ENCODE results near the gene P2RY12. TPM values are rescaled to one million over a fixed set of nuclear protein-coding genes. Genes with fewer than 3 reads are reported as not detected.
A peak's percentile ranks its signal among the peaks of the same experiment; 100 is the strongest.

The P2RY12 gene
- total RNA-seq, 1 experiment from 2014 or later, result not detected

DNA sequence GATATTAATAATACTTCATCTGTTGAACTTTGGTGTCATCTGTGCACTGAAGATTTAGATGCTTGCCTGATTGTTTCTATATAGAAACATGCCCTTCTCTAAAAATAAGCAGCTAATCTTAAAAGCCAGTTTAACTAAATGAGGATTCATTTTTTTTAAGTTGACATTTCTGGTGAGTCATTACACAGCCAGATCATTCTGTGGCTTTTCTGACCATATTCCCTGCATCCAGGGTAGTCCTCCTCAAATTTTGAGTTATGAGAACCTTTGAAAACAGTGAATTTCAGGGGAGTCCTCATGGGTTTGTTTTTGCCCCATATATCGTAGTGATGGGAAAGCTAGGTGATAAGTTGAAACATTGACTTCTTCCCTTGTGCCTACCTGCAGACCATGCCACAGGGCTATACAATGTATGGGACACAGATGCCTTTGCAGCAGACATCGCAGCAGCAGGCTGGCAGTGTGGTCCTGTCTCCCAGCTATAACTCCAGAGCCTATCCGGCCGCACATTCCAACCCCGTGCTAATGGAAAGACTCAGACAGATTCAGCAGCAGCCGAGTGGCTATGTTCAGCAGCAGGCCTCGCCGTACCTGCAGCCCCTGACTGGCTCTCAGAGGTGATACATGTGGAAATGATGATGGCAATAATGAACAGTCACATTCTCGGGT, 26.5 kb upstream of the P2RY12 start:
- ChIA-PET POLR2A (interaction anchor here (0.7 kb wide), 1 partner anchor 339 kb away, joined by 3 read pairs; no protein-coding TSS in a partner anchor), CTCF (no interaction called here)
- TF ChIP-seq, protein P1, sequence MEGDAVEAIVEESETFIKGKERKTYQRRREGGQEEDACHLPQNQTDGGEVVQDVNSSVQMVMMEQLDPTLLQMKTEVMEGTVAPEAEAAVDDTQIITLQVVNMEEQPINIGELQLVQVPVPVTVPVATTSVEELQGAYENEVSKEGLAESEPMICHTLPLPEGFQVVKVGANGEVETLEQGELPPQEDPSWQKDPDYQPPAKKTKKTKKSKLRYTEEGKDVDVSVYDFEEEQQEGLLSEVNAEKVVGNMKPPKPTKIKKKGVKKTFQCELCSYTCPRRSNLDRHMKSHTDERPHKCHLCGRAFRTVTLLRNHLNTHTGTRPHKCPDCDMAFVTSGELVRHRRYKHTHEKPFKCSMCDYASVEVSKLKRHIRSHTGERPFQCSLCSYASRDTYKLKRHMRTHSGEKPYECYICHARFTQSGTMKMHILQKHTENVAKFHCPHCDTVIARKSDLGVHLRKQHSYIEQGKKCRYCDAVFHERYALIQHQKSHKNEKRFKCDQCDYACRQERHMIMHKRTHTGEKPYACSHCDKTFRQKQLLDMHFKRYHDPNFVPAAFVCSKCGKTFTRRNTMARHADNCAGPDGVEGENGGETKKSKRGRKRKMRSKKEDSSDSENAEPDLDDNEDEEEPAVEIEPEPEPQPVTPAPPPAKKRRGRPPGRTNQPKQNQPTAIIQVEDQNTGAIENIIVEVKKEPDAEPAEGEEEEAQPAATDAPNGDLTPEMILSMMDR (IDR thresholded peaks at IDR 0.05; ENCODE audit: unreplicated experiment), result no peak
- no TSS peak for BruUV-seq (replicated peaks)
- no peak overlapping the region for H3K4me3 Mint-ChIP-seq (ENCODE audit: unreplicated experiment)
- H3K27ac Mint-ChIP-seq (ENCODE audit: low read depth, unreplicated experiment), result no peak overlapping the region
- no peaks in the 10 kb centered on the region for H3K4me1 Mint-ChIP-seq (ENCODE audit: insufficient read depth, unreplicated experiment)
- intact Hi-C loops (cut with micrococcal nuclease), result no loop called here
- DNase-seq (ENCODE audit: unreplicated experiment), result no peak
- H3K36me3 Mint-ChIP-seq (ENCODE audit: insufficient read depth, unreplicated experiment), result no peaks in the 10 kb centered on the region
- H3K9me3 Mint-ChIP-seq (ENCODE audit: unreplicated experiment), result no peaks in the 10 kb centered on the region
- no peaks in the 10 kb centered on the region for H3K27me3 Mint-ChIP-seq (ENCODE audit: insufficient read depth, unreplicated experiment)

DNA sequence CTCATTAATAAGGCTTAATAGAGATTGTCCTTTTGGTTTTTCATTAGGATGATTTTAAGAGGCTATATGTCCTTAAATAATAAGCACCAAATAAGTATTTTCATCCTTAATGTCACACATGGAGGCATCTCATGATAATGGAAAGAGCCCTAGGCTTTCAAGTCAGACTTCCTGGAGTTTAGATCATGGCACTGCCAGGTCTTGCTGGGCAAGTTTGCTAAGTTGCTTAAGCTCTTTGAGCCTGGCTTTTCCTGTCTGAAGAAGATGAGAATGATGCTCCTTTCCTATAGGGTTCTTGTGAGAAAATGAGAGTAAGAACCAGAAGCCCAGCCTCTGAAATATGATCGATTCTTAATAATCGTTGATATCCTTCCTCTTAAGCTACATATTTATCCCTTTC, 23.4 kb upstream of the P2RY12 start:
- Mint-ChIP-seq H3K27me3 (ENCODE audit: insufficient read depth, unreplicated experiment) (no peaks in the 10 kb centered on the region), H3K36me3 (ENCODE audit: insufficient read depth, unreplicated experiment) (no peaks in the 10 kb centered on the region), H3K27ac (ENCODE audit: low read depth, unreplicated experiment) (no peak overlapping the region), H3K9me3 (ENCODE audit: unreplicated experiment) (no peaks in the 10 kb centered on the region), H3K4me3 (ENCODE audit: unreplicated experiment) (no peak overlapping the region), H3K4me1 (ENCODE audit: insufficient read depth, unreplicated experiment) (peaks cover 5% of the 10 kb centered on the region)
- CTCF ChIA-PET, result interaction anchor here (0.8 kb wide), 1 partner anchor 10 kb away, joined by 3 read pairs; no protein-coding TSS in a partner anchor
- no TSS peak for BruUV-seq (replicated peaks)
- intact Hi-C loops (cut with micrococcal nuclease), result no loop called here
- POLR2A ChIA-PET, result no interaction called here
- TF ChIP-seq, protein P1 (IDR thresholded peaks at IDR 0.05; ENCODE audit: unreplicated experiment), result no peak
- no peak for DNase-seq (ENCODE audit: unreplicated experiment)

GRCh38 chr3:151404316-151404715, 19.8 kb upstream of the P2RY12 start:
- no TSS peak for BruUV-seq (replicated peaks)
- CTCF ChIA-PET, result no interaction called here
- no peak for DNase-seq (ENCODE audit: unreplicated experiment)

DNA sequence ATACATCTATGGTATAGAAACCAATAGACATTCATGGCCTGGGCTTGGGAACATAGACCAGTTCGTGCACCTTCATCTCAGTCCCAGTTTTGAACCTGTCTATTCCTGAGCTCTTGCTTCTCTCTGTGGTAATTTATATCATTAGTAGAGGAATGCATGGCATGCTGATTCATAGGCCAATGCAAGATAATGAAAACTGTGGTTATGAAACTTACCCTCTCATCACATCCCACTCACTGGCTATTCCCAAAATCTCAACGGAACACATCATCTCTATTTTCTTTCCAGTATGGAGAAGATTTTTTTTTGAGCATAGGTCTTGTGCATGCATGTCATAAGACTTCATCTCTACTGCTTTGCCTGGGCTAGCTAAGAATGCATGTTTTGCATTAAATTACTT, 18.7 kb upstream of the P2RY12 start:
- ChIA-PET CTCF (no interaction called here), POLR2A (interaction anchor here (1.1 kb wide), 1 partner anchor 22 kb away, joined by 3 read pairs; no protein-coding TSS in a partner anchor)
- no peaks in the 10 kb centered on the region for H3K9me3 Mint-ChIP-seq (ENCODE audit: unreplicated experiment)
- H3K4me1 Mint-ChIP-seq (ENCODE audit: insufficient read depth, unreplicated experiment), result peaks cover 5% of the 10 kb centered on the region
- H3K27ac Mint-ChIP-seq (ENCODE audit: low read depth, unreplicated experiment), result no peak overlapping the region
- intact Hi-C loops (cut with micrococcal nuclease), result no loop called here
- DNase-seq (ENCODE audit: unreplicated experiment), result peak; percentile 3
- H3K36me3 Mint-ChIP-seq (ENCODE audit: insufficient read depth, unreplicated experiment), result peaks cover 6% of the 10 kb centered on the region
- no TSS peak for BruUV-seq (replicated peaks)
- TF ChIP-seq, protein P1 (IDR thresholded peaks at IDR 0.05; ENCODE audit: unreplicated experiment), result no peak
- no peaks in the 10 kb centered on the region for H3K27me3 Mint-ChIP-seq (ENCODE audit: insufficient read depth, unreplicated experiment)
- H3K4me3 Mint-ChIP-seq (ENCODE audit: unreplicated experiment), result no peak overlapping the region

More at GRCh38 chr3:151404316-151404715, 19.8 kb upstream of the P2RY12 start:
- no peak overlapping the region for H3K4me3 Mint-ChIP-seq (ENCODE audit: unreplicated experiment)
- no peaks in the 10 kb centered on the region for H3K27me3 Mint-ChIP-seq (ENCODE audit: insufficient read depth, unreplicated experiment)
- no peaks in the 10 kb centered on the region for H3K9me3 Mint-ChIP-seq (ENCODE audit: unreplicated experiment)
- H3K27ac Mint-ChIP-seq (ENCODE audit: low read depth, unreplicated experiment), result no peak overlapping the region
- peaks cover 5% of the 10 kb centered on the region for H3K4me1 Mint-ChIP-seq (ENCODE audit: insufficient read depth, unreplicated experiment)
- peaks cover 6% of the 10 kb centered on the region for H3K36me3 Mint-ChIP-seq (ENCODE audit: insufficient read depth, unreplicated experiment)
- TF ChIP-seq, protein P1 (IDR thresholded peaks at IDR 0.05; ENCODE audit: unreplicated experiment), result no peak
- intact Hi-C loops (cut with micrococcal nuclease), result no loop called here
- POLR2A ChIA-PET, result interaction anchor here (1.1 kb wide), 1 partner anchor 21 kb away, joined by 3 read pairs; no protein-coding TSS in a partner anchor

Data from MCF 10A (cell line).